Activated T-cell treated with anti-CD3 and anti-CD28 coated beads for 48 hours (primary cell): ENCODE measurements around the gene UPK3B.
"Not testable (repeated sequence)": the region's sequence is repeated elsewhere in the genome, so short reads cannot be mapped to it uniquely, and the experiment has no call there.

Source experiments
- DNase-seq: peaks from one replicate; pipeline ENCODE4 v3.0.0-alpha.2; 2020; ENCODE audit warnings: low read depth

The UPK3B gene

DNA sequence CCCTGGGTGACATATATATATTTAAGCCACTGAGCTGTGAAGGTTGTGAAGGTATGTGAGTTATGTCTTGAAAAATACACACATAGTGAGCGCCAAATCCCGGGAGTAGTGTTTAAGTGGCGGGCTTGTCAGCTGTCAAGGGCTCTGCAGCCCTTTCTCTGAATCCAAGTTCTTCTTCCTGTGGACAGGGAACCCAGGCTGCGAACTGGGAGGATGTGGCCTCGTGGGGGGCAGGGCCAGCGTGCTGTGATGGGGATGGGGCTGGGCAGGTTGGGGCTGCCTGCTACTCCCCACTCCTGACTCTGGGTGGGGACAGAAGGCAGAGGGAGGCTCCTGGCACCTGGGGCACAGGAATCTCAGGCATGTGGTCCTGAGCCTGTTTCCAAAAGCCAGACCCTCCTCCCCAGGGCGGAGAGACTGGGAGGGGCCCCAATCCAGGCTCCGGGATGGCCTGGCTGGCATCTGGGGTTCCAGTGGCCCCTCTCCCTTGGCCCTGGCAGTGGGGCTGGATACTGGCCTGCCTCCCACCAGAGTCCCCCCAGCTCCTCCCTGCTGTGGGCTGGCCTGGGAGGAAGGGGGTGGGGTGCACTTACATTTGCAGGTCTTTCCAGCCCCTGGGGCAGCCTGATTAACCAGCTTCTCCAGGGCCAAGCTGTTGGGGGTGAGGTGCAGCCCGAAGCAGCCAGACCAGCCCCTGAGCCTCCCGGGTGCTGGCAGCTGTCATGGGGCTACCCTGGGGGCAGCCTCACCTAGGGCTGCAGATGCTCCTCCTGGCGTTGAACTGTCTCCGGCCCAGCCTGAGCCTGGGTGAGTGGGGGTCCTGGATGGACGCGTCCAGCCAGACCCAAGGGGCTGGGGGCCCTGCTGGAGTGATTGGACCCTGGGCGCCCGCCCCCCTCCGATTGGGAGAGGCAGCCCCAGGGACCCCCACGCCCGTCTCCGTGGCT, at the start of gene UPK3B:
UPK3B (plus strand) TSS at position 622 of the 947 bp plus-strand sequence; CDS start at position 723, 101 bp downstream.
- DNase-seq, result no peak

DNA sequence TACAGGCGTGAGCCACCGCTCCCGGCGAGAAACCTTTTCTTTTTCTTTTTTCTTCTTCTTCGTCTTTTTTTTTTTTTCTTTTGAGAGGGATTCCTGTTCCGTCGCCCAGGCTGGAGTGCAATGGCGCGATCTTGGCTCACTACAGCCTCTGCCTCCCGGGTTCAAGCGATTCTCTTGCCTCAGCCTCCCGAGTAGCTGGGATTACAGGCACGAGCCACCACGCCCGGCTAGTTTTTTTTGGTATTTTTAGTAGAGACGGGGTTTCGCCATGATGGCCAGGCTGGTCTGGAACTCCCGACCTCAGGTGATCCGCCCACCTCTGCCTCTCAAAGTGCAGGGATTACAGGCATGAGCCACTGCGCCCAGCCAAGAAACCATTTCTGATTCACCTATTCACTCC, 49.6 kb upstream of the UPK3B start:
- not testable (repeated sequence) for DNase-seq

DNA sequence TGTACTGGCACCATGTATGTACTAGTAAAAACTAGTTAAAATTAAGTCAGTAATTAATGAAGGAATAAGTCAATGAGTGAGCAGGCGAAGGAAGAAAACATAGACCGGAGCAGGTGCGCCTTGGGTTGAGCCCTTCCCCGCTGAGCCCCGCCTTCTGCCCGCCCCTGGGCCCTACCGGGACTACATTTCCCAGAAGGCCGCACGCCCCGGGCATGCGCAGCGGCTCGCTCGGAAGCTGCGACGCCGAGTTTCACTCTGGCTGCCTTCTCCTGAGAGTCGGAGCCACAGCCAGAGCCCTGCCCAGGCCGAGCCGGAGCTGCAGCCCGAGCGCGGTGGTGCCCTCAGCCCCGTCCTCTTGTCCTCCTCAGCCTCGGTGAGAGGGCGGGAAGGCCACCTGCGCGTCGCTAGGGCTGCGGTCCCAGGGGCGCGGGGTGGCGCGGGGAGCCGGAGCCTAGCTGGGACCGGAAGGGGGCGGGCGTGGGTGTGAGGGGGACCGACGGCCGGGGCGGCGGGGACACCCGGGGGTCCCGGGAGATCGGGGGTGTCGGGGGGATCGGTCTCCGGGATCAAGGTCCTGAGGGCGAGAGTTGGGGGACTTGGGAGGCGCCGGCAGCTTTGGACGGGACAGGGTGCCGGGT, 48.8 kb upstream of the UPK3B start, which contains the start of gene DTX2:
DTX2 (plus strand) TSS at position 246 of the 638 bp plus-strand sequence. CDS start 18,801 bp downstream, outside the sequence.
- peak; percentile 33 for DNase-seq

DNA sequence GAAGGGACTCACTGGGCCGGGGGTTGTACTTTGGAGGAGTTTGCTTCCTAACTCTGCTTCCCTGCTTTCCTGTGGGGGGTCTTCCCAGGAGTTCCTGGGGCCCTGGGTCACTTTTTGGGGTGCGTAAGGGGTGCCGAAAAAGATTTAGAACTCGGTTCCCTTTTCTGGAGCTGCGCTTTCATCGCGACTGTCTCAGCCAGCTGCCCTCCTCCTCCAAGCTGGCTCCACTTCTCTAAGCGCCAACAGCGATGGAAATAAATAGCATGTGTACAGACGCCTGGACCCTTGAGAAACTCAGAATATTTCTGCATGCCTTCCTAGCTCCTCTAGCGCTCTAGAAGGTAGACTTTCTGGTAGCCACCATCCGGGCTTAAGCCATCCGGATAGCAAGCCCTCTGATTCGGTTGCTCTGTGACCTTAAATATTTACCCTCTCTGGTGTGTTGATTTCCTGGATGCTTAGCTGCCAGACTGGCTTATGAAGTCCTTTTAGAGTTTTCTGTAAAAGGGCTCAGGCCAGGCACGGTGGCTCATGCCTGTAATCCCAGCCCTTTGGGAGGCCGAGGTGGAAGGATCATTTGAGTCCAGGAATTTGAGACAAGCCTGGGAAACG, 48.0 kb upstream of the UPK3B start:
- not testable (repeated sequence) for DNase-seq

DNA sequence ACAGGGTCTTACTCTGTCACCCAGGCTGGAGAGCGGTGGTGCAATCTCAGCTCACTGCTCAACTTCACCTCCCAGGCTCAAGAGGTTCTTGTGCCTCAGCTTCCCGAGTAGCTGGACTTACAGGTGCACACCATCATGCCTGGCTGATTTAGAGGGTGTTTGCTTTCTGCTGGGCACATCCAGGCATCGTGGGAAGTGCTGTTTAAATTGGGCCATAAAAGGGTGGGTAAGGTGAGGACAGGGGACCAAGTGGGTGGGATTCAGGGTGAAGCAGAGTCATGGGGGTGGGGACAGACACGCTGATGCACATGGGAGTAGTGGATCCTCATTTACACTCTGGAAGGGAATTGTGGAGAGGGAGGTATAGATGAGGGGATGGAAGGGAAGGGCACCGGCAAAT, 45.4 kb upstream of the UPK3B start:
- DNase-seq, result not testable (repeated sequence)

DNA sequence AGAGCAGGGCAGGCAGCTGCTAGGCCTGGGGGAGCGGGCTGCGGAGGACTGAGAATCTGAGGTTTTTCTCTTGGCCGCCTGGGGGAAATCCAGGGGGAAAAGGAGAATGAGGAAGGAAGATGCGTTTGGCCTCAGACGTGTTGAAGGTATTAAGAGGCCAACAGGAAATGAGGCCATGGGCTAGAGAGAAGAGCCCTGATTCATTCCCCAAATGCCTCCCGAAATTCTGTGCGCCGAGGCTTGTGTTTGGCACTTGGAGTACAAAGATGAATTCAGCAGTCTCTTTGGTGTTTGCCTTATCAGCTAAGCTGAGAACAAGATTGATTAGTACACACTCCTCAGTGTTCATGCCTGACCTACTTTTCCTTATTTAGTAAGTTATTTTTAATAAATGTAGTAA, 44.4 kb upstream of the UPK3B start:
- not testable (repeated sequence) for DNase-seq

DNA sequence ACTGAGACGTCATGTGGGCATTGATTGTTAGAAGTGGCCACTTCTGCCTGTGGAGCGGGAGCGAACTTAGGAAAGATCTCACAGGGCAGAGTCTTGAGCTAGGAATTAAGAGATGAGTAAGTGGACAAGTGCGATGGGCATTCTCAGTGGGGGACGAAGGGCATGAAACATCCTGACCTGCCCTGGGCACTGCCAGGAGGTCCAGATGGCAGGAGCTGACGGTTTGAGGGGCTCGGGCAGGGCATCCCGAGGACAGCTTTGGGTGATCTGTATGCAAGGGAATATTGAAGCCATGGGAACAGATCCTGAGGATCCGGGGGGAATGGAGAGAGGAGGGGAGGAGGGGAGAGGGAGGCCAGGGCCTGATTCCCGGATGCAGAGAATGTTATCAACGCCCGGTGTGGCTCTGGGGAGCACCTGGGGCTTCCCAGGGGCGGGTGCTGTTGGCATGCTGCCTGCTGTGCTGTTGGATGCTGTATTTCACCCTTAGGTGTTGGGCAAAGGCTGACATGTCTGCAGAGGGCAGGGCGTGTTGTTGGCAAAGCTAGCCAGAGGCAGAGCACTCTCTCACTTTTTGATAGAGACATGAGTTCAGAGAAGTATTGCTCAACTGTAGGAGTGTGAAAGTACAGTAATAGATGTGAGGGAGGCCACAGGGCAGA, 42.5 kb upstream of the UPK3B start:
- DNase-seq, result not testable (repeated sequence)

DNA sequence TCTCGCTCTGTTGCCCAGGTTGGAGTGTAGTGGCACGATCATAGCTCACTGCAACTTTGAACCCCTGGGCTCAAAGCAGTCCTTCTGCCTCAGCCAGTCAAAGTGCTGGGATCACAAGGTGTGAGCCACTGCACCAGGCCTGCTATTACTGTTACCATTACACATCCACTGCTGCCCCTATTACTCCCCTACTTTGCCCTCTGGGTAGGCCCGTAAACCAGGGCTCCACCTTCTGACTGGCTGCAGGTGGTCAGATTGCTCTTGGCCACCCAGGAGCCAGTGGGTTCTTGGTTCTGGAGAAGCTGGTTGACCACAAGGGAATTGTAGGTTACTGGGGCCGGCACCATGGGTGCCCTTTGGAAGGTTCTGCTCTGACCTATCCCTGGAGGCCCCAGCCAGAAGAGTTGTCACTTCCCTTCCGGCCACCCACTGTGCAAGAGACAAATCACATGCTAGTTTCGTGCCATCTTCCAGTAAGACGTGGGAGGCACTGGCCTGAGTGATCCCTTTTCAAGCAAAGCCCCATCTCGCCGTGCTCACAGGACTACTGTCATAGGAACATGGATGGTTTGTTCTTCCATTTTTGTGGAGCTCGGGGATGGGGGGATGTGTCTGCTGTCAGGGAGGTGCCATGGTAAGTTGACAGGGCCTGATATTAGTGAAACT, 38.7 kb upstream of the UPK3B start:
- DNase-seq, result not testable (repeated sequence)

DNA sequence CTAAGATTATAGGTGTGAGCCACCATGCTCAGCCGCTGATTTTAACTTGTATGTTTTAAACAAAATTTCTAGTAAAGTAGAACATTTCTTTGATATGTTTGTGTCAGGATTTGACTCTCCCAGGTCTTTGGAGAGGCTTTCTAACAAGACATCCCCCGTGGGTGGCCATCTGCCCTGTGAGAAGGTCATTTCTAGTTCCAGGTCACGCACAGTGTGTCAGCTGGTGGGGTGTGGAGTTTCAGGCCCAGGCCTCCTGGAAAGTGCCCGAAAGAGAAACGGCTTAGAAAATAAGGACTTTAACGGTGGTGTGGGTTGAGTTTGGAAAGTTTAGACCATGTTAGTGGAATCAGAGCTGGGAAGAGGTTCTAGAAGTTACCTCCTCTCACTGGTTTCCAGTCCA, 37.3 kb upstream of the UPK3B start:
- not testable (repeated sequence) for DNase-seq

DNA sequence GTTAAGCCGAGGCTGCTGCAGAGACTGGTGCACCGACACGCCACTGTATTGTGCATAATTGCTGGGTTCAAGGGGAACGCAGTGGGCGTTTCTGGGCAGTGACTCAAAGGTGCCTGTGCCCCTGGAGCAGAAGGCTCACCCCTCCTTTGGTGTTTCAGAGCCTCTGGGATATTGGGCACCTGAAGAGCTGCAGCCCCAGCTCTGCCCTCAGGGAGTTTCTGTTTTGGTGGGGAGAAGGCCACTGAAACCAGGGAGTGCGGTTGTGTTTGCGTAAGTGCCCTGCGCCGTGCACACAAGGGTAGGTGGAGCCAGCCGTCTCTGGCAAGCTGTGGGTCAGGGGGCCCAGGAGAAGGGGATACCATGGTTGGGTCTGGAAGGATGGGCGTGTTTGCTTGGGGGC, 34.1 kb upstream of the UPK3B start:
- not testable (repeated sequence) for DNase-seq

DNA sequence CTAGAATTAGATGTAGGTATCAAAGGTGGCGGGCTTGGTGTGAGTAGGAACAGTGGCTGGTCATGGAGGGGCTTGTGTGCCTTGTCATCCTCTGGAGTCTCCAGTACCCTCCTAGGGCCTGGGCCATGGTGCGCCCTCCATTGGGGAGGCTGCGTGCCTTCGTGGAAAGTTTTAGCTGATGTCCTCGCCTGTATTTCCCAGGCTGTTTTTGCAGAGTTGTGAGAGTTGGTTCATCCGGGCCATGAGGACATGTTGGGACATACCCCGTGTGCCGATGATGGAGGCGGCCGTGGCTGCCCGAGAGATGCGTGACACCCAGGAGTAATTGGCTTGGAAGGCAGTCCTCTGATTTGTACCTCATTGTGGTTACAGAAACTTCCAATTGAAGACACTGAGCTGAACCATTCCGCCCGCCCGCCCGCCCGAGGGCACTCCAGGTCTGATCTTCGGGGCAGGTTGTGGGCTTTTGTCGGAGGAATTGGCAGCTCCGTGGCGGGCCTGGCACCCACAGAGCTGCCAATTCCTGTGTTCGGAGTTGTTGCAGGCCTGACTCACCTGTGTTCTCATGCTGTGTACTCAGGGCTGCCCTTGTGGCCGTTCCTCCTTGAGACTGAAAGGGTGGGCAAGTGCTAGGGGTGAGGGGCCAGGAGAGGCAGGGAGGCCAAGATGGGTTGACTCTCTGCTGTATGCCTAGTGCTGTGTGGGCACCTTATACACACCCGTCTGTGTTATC, 33.4 kb upstream of the UPK3B start:
- DNase-seq, result not testable (repeated sequence)

DNA sequence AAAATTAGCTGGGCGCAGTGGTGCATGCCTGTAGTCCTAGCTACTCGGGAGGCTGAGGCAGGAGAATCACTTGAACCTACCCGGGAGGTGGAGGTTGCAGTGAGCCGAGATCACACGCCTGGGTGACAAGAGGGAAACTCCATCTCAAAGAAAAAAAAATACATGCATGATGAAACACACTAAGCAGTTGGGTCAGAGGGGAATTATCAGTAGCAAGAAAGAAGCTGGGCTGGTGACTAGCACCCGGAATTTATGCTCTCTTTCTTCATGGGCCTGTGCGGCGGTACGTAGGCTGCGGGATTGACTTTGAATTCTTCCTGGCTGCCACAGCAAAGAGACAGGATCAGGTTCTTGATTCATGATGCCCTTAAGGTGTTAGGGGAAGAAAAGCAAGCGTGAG, 30.7 kb upstream of the UPK3B start:
- DNase-seq, result not testable (repeated sequence)

DNA sequence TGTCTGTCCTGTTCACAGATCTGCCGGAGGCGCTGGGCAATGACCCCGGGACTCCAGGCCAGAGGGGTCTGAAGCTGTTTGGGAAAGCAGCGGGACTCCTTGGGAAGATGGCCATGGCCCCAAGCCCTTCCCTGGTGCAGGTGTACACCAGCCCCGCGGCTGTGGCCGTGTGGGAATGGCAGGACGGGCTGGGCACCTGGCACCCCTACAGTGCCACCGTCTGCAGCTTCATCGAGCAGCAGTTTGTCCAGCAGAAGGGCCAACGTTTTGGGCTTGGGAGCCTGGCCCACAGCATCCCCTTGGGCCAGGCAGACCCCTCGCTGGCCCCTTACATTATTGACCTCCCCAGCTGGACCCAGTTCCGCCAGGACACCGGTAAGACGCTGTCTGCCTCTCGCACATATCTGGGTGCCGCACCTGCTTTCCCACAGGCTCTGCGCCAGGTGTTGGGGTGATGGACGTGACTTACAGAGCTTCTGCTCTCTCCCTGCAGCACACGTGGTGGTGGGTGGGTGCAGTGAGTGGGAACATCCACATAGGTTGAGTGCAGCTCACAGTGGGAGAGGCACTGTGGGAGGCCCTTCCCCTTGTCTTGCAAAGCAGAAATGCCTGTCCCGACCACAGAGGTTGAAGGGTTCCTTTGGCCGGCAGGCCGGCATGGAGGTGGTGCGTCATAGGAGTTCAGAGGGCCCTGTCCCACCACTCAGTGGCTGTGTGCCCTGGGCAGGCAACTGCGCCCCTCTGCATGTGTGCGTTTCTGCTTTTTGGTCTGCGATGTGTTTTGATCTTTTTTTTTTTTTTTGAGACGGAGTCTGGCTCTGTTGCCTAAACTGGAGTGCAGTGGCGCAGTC, 29.7 kb upstream of the UPK3B start:
- DNase-seq, result not testable (repeated sequence)

DNA sequence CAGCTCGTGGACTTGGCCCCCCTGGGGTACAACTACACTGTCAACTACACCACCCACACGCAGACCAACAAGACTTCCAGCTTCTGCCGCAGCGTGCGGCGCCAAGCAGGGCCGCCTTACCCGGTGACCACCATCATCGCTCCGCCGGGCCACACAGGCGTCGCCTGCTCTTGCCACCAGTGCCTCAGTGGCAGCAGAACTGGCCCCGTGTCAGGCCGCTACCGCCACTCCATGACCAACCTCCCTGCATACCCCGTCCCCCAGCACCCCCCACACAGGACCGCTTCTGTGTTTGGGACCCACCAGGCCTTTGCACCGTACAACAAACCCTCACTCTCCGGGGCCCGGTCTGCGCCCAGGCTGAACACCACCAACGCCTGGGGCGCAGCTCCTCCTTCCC, 27.7 kb upstream of the UPK3B start:
- DNase-seq, result not testable (repeated sequence)

DNA sequence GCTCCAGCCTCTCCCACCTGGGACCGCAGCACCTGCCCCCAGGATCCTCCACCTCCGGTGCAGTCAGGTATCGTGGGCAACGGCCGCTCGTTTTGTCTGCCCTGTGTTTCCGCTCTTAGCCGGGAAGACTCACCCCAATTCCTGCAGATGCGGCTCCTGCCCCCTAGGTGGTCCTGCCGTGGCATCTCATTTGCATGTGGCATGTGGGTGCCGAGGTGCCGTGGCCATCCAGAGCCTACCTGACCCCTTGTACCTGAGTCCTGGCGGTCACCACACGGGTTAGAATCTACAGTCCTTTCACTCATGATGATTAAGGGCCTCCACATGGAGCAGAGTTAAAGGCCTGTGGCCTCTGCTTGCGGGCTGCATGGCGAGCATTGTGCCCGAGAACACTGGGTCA, 27.3 kb upstream of the UPK3B start:
- DNase-seq, result not testable (repeated sequence)

DNA sequence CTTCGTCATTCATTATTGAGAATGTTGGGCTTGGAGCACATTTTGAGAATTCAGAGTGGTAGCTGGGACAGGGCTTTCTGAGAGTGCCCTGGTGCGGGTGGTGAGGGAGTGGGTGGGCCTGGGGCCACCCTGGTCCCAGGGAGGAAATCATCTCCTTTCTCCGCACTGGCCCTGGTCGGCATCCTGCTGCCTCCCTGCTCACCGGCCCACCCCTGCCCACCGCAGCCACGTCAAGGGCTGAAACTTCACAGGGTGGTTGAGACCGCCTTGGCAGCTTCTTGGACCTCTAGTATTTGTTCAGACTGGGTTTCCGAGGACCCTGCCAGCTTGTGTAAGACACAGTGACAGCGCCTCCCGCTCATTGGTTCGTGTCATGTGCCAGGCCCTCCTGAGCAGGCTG, 25.9 kb upstream of the UPK3B start:
- DNase-seq, result not testable (repeated sequence)

DNA sequence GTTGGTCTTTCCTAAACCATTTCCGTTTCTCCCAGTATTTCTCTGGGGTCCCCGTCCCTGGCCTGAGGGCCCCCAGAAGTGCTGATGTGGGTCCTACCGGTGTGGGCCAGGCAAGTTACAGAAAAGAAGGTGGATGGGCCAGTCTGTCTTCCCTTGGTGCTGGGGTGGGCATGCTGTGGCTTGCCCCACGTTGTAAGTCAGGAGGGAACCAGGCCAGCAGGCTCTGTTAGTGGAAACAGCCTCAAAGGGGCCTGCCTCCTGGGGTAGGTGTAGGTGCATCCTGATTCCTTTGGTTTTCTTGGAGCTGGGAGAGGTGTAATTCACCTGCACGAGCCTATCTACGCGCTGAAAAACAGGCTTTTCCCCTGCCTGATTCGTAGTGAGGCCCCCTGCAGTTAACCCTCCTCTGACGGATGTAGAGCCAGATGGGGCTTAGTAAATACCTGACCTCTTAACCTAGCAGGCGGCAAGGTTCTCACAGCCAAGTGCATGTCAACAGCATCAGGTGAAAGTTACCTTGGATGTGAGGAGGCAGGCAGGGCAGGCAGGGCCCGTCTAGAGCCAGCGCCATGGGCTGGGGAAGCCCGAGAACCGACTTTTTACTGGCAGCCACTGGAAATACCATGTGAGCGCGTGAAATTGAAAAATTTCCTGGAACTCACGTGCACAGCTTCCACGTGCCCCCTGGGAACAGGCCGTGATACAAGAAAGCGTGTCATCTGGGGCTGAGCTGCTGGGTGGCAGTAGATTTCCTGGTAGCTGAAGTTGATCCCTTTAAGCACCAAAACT, 24.3 kb upstream of the UPK3B start:
- DNase-seq, result not testable (repeated sequence)

DNA sequence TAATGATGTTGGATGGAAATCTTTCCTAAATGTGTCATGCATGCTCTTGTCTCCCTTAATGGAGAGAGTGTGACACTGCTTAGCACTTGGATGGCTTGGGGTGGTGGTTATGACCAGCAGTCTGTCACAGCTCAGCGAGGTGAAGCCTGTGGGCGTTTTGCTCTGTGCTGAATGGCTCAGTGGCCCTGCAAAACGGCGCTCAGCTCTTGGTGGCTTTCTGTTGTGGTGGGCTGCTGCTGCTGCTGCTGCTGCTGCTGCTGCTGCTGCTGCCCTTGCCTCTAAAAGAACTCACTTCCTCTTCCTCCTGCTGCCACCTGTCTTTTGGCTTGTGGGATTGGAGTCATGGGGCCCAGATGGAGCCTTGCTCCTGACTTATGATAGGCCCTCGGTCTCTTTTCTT, 23.7 kb upstream of the UPK3B start:
- peak; percentile 11 for DNase-seq

DNA sequence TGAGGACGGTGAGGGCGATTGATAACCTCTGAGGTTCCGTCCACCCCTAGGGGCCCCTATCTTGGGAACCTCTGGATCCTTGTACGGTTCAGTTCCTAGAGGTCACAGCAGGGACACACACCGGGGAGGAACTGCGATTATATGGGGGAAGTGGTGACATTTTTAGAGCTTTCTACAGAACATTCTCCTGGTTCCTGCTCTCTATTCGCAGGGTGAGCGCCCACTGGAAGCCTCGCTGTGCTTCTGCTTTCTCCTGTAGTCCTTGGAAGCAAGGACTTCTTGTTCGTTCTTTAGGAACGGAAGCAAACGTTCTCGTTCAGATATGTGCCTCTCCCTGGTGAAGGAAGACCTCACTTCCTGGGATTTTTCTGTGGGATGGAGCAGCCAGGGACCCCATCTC, 22.4 kb upstream of the UPK3B start:
- DNase-seq, result not testable (repeated sequence)
